HepG2 (cell line): ENCODE measurements around the gene KPNA3.

ENCODE experiments used
- HDAC6 ChIP-seq: fragments of 200-600 bp; sonication (generic); IDR thresholded peaks from 2 replicates; pipeline ENCODE4 v1.7.0; 2017; ENCODE audit warnings: mild to moderate bottlenecking, antibody characterized with exemption, low read length, low read depth
- NCOA1 ChIP-seq: sonication (generic); formaldehyde crosslinking; IDR thresholded peaks from 2 replicates; pipeline ENCODE4 v1.9.0; 2021; ENCODE audit warnings: missing genetic modification reagents
- RBFOX2 ChIP-seq: fragments of 200-400 bp; formaldehyde crosslinking; IDR thresholded peaks from 2 replicates; pipeline ENCODE4 v1.6.1; 2017; ENCODE audit warnings: low read depth, mild to moderate bottlenecking, low read length
- SP1 ChIP-seq, 2 experiments: fragments of 450-650 bp in 1 of 2; sonication (generic) in 1 of 2; formaldehyde crosslinking in 1 of 2; IDR thresholded peaks; 2 replicates each; pipeline versions ENCODE4 v1.4.0 to v1.6.1; 2016 to 2020; ENCODE audit warnings: missing genetic modification reagents in 1 of 2
- TF ChIP-seq, protein P1 (sequence below): sonication (generic); formaldehyde crosslinking; IDR thresholded peaks from 2 replicates; pipeline ENCODE4 v1.5.0; 2020; ENCODE audit warnings: mild to moderate bottlenecking, missing genetic modification reagents, moderate library complexity
- TF ChIP-seq, protein P2 (sequence below), 2 experiments: IDR thresholded peaks; 2 replicates each; pipeline ENCODE4 v1.6.1; 2011 to 2012; ENCODE audit warnings: low read length in 2 of 2, borderline replicate concordance in 1 of 2, low read depth in 1 of 2, mild to moderate bottlenecking in 1 of 2, moderate library complexity in 1 of 2
- TF ChIP-seq, protein P3 (sequence below): sonication (generic); formaldehyde crosslinking; IDR thresholded peaks from 2 replicates; pipeline ENCODE4 v1.4.0; 2020; ENCODE audit warnings: missing genetic modification reagents, borderline replicate concordance

DNA sequence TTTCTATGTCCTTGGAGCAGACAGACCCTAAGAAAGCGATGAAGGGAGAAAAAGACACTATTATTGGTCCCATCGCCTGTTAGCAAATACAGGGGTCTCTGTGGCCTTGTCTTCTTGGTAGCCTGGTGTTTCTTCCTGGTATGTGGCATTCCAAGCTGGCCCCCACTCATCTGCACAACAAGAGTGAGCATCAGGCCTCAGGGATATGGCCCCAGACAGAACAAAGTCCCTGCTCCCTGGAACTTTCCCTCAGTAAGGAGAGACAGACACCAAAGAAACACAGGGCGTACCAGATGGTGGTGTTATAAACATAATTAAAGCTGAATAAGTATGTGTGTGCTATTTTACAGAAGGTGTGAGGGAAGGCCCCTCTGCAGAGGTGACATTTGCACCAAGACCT is 48.2 kb upstream of the KPNA3 start:
- TF ChIP-seq, protein P1, sequence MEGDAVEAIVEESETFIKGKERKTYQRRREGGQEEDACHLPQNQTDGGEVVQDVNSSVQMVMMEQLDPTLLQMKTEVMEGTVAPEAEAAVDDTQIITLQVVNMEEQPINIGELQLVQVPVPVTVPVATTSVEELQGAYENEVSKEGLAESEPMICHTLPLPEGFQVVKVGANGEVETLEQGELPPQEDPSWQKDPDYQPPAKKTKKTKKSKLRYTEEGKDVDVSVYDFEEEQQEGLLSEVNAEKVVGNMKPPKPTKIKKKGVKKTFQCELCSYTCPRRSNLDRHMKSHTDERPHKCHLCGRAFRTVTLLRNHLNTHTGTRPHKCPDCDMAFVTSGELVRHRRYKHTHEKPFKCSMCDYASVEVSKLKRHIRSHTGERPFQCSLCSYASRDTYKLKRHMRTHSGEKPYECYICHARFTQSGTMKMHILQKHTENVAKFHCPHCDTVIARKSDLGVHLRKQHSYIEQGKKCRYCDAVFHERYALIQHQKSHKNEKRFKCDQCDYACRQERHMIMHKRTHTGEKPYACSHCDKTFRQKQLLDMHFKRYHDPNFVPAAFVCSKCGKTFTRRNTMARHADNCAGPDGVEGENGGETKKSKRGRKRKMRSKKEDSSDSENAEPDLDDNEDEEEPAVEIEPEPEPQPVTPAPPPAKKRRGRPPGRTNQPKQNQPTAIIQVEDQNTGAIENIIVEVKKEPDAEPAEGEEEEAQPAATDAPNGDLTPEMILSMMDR = no peak
- TF ChIP-seq, protein P2, sequence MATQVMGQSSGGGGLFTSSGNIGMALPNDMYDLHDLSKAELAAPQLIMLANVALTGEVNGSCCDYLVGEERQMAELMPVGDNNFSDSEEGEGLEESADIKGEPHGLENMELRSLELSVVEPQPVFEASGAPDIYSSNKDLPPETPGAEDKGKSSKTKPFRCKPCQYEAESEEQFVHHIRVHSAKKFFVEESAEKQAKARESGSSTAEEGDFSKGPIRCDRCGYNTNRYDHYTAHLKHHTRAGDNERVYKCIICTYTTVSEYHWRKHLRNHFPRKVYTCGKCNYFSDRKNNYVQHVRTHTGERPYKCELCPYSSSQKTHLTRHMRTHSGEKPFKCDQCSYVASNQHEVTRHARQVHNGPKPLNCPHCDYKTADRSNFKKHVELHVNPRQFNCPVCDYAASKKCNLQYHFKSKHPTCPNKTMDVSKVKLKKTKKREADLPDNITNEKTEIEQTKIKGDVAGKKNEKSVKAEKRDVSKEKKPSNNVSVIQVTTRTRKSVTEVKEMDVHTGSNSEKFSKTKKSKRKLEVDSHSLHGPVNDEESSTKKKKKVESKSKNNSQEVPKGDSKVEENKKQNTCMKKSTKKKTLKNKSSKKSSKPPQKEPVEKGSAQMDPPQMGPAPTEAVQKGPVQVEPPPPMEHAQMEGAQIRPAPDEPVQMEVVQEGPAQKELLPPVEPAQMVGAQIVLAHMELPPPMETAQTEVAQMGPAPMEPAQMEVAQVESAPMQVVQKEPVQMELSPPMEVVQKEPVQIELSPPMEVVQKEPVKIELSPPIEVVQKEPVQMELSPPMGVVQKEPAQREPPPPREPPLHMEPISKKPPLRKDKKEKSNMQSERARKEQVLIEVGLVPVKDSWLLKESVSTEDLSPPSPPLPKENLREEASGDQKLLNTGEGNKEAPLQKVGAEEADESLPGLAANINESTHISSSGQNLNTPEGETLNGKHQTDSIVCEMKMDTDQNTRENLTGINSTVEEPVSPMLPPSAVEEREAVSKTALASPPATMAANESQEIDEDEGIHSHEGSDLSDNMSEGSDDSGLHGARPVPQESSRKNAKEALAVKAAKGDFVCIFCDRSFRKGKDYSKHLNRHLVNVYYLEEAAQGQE (IDR thresholded peaks at IDR 0.05; ENCODE audit: borderline replicate concordance in 1 of 2, low read depth in 1 of 2, low read length in 2 of 2) = no peak
- TF ChIP-seq, protein P3, sequence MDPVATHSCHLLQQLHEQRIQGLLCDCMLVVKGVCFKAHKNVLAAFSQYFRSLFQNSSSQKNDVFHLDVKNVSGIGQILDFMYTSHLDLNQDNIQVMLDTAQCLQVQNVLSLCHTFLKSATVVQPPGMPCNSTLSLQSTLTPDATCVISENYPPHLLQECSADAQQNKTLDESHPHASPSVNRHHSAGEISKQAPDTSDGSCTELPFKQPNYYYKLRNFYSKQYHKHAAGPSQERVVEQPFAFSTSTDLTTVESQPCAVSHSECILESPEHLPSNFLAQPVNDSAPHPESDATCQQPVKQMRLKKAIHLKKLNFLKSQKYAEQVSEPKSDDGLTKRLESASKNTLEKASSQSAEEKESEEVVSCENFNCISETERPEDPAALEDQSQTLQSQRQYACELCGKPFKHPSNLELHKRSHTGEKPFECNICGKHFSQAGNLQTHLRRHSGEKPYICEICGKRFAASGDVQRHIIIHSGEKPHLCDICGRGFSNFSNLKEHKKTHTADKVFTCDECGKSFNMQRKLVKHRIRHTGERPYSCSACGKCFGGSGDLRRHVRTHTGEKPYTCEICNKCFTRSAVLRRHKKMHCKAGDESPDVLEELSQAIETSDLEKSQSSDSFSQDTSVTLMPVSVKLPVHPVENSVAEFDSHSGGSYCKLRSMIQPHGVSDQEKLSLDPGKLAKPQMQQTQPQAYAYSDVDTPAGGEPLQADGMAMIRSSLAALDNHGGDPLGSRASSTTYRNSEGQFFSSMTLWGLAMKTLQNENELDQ = no peak
- TF ChIP-seq SP1 (IDR thresholded peaks at IDR 0.05) (no peak), SP1 (CRISPR knock-in tag; IDR thresholded peaks at IDR 0.05) (no peak), HDAC6 (no peak), RBFOX2 (no peak), NCOA1 (CRISPR knock-in tag) (no peak)
